ENCODE results near the gene MINDY4B.
"Not testable (repeated sequence)": the region's sequence is repeated elsewhere in the genome, so short reads cannot be mapped to it uniquely, and the experiment has no call there.

MINDY4B gene

GRCh38 chr3:150861851-150862250 lies 43.4 kb downstream of the MINDY4B start:
- Mint-ChIP-seq H3K9me3 (peaks cover 36% of the 10 kb centered on the region), H3K36me3 (ENCODE audit: low read depth) (peaks cover 11% of the 10 kb centered on the region), H3K4me3 (no peak overlapping the region), H3K27me3 (ENCODE audit: low read depth, poor library complexity) (peaks cover 8% of the 10 kb centered on the region), H3K4me1 (peaks cover under 1% of the 10 kb centered on the region), H3K27ac (no peak overlapping the region)
- DNase-seq = no peak
- TF ChIP-seq, protein P1, sequence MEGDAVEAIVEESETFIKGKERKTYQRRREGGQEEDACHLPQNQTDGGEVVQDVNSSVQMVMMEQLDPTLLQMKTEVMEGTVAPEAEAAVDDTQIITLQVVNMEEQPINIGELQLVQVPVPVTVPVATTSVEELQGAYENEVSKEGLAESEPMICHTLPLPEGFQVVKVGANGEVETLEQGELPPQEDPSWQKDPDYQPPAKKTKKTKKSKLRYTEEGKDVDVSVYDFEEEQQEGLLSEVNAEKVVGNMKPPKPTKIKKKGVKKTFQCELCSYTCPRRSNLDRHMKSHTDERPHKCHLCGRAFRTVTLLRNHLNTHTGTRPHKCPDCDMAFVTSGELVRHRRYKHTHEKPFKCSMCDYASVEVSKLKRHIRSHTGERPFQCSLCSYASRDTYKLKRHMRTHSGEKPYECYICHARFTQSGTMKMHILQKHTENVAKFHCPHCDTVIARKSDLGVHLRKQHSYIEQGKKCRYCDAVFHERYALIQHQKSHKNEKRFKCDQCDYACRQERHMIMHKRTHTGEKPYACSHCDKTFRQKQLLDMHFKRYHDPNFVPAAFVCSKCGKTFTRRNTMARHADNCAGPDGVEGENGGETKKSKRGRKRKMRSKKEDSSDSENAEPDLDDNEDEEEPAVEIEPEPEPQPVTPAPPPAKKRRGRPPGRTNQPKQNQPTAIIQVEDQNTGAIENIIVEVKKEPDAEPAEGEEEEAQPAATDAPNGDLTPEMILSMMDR (IDR thresholded peaks at IDR 0.05) = no peak

GRCh38 chr3:150857936-150858335 lies 47.3 kb downstream of the MINDY4B start:
- not testable (repeated sequence) for H3K4me3 Mint-ChIP-seq; H3K27ac Mint-ChIP-seq; H3K27me3 Mint-ChIP-seq (ENCODE audit: low read depth, poor library complexity); DNase-seq; H3K4me1 Mint-ChIP-seq
- H3K36me3 Mint-ChIP-seq (ENCODE audit: low read depth) = peaks cover 17% of the 10 kb centered on the region
- H3K9me3 Mint-ChIP-seq = peaks cover 33% of the 10 kb centered on the region

- H3K4me1 Mint-ChIP-seq = peaks cover 2% of the 10 kb centered on the region
- H3K27me3 Mint-ChIP-seq (ENCODE audit: low read depth, poor library complexity) = no peaks in the 10 kb centered on the region
- H3K9me3 Mint-ChIP-seq = peaks cover 47% of the 10 kb centered on the region
- H3K4me3 Mint-ChIP-seq = no peak overlapping the region
- H3K36me3 Mint-ChIP-seq (ENCODE audit: low read depth) = peaks cover 12% of the 10 kb centered on the region
- TF ChIP-seq, protein P1 (IDR thresholded peaks at IDR 0.05) = no peak
- DNase-seq = no peak
- H3K27ac Mint-ChIP-seq = peak overlapping the region; percentile 60
Measured at GRCh38 chr3:150850191-150850590, 55.0 kb downstream of the MINDY4B start.

GRCh38 chr3:150848864-150849263 lies 56.4 kb downstream of the MINDY4B start:
- DNase-seq = no peak
- no peak overlapping the region for H3K27ac Mint-ChIP-seq
- H3K4me3 Mint-ChIP-seq = no peak overlapping the region
- TF ChIP-seq, protein P1 (IDR thresholded peaks at IDR 0.05) = no peak
- peaks cover 39% of the 10 kb centered on the region for H3K9me3 Mint-ChIP-seq
- peaks cover 13% of the 10 kb centered on the region for H3K4me1 Mint-ChIP-seq
- peaks cover 4% of the 10 kb centered on the region for H3K27me3 Mint-ChIP-seq (ENCODE audit: low read depth, poor library complexity)
- peaks cover 12% of the 10 kb centered on the region for H3K36me3 Mint-ChIP-seq (ENCODE audit: low read depth)

DNA sequence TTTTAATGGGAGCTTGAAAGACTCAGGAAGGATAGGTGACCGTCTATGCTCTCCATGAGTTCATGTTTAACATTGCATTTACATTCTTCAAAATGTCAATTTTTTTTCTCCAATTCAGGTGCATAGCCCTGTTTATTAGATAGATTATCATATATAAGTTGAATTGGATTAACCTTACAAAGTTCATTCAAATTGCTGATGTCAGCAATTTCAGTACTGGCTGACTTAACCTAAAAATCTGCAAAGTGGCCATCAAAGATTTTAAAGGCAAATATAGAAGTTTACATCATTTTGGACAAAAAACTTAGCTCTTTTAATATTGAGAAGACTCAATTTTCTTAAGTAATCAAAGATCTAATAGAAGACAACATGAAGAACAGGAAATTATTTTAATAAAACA lies 57.8 kb downstream of the MINDY4B start:
- no peak overlapping the region for H3K27ac Mint-ChIP-seq
- peaks cover 6% of the 10 kb centered on the region for H3K36me3 Mint-ChIP-seq (ENCODE audit: low read depth)
- H3K4me1 Mint-ChIP-seq = peaks cover 25% of the 10 kb centered on the region
- H3K9me3 Mint-ChIP-seq = peaks cover 25% of the 10 kb centered on the region
- H3K4me3 Mint-ChIP-seq = no peak overlapping the region
- H3K27me3 Mint-ChIP-seq (ENCODE audit: low read depth, poor library complexity) = peaks cover 4% of the 10 kb centered on the region
- DNase-seq = no peak
- TF ChIP-seq, protein P1 (IDR thresholded peaks at IDR 0.05) = no peak

DNA sequence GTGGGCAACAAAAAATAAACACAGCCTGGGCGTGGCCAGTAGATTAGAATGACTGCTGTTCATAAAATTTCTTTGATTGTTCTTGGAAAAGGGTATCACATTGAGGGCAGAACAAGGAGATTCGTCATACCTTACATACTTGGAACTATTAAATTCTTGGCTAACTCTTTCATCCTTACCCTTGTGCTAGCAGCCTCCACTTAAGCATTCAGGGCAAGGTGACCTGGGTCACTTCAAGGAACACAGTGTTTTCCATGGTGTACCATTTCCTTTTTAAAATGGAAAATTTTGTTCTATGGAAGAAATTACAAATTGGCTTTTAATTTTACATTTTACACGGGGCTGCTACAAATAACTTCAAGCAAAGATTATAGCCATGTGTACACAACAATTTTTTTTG lies 60.8 kb downstream of the MINDY4B start:
- peaks cover 8% of the 10 kb centered on the region for H3K9me3 Mint-ChIP-seq
- H3K27ac Mint-ChIP-seq = no peak overlapping the region
- H3K4me3 Mint-ChIP-seq = no peak overlapping the region
- H3K4me1 Mint-ChIP-seq = peaks cover 25% of the 10 kb centered on the region
- TF ChIP-seq, protein P1 (IDR thresholded peaks at IDR 0.05) = no peak
- no peak for DNase-seq
- peaks cover 12% of the 10 kb centered on the region for H3K27me3 Mint-ChIP-seq (ENCODE audit: low read depth, poor library complexity)
- H3K36me3 Mint-ChIP-seq (ENCODE audit: low read depth) = peaks cover 3% of the 10 kb centered on the region
